Right renal pelvis (tissue), 4 donors: ENCODE data around the gene GLDN. TPM values are rescaled to one million over a fixed set of nuclear protein-coding genes. Genes with fewer than 3 reads are reported as not detected.
"Not testable (repeated sequence)": the region's sequence is repeated elsewhere in the genome, so short reads cannot be mapped to it uniquely, and the experiment has no call there.

Source experiments
- DNase-seq, 4 donors: peaks; one replicate each; pipeline ENCODE4 v3.0.0-alpha.2; 2013; ENCODE audit warnings: low read depth in 4 of 4, low spot score in 3 of 4, missing footprints in 1 of 4
- polyA plus RNA-seq, 4 donors: library from polyadenylated mRNA; unstranded; fragments of 120-200 nt; gene quantifications; one replicate each; pipeline ENCODE4 v1.2.1, GENCODE V29; 2013; ENCODE audit not compliant: insufficient read length in 4 of 4

Gene GLDN
- polyA plus RNA-seq, 4 donors, result 0.12 to 0.91 (median 0.27) TPM

- no peak for DNase-seq
Observed at GRCh38 chr15:51425517-51426040, 84.1 kb downstream of the GLDN start.

DNA sequence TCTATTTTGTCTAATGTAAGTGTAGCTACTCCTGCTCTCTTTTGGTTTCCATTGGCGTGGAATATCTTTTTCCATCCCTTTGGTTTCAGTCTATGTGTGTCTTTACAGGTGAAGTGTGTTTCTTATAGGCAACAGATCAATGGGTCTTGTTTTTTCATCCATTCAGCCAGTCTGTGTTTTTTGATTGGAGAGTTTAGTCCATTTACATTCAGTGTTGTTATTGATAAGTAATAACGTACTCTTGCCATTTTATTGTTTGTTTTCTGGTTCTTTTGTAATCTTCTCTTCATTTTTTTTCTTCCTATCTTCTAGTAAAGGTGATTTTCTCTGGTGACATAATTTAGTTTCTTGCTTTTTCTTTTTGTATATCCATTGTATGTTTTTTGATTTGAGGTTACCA, 97.1 kb downstream of the GLDN start:
- DNase-seq, result no peak

GRCh38 chr15:51443282-51443914, 101.9 kb downstream of the GLDN start:
- no peak for DNase-seq

DNA sequence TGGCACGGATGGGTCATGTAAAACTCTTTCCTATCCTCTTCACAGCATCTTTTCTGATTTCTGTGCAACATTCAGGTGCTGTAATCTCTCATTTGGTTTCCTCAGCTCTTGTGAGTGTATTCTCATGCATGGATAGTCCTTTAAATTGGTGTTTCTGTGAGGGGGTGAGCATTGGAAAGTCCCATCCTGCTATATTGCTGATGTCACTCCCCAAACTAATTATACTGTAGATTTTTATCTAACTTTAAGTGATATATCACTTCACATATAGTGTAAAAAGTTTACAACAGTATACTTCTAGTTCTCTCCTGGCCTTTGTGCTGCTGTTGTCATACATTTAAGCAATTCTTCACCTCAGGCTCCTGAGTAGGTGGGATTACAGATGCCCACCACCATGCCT, 102.7 kb downstream of the GLDN start:
- DNase-seq, result no peak

- DNase-seq, result no peak
Observed at GRCh38 chr15:51444807-51445206, 103.4 kb downstream of the GLDN start.

DNA sequence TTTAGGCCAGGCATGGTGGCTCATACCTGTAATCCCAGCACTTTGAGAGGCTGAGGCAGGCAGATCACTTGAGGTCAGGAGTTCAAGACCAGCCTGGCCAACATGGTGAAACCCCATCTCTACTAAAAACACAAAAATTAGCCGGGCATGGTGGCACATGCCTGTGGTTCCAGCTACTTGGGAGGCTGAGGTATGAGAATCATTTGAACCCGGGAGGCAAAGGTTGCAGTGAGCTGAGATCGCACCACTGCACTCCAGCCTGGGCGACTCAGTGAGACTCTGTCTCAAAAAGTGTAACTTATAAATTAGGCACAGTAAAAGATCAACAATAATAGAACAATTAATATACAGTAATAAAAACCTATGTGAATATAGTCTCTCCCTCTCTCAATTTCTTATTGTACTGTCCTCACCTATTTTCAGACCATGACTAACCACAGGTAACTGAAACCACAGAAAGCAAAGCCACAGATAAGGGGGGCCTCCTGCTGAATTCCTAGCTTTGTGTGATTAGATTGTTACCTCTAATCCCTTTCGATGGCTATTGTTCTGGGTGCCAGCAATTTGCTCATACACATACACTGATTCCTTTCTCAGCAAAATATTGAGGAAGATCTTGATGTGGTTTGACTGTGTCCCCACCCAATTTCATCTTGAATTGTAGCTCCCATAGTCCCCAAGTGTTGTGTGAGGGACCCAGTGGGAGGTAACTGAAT, 104.7 kb downstream of the GLDN start:
- DNase-seq, result not testable (repeated sequence)

DNA sequence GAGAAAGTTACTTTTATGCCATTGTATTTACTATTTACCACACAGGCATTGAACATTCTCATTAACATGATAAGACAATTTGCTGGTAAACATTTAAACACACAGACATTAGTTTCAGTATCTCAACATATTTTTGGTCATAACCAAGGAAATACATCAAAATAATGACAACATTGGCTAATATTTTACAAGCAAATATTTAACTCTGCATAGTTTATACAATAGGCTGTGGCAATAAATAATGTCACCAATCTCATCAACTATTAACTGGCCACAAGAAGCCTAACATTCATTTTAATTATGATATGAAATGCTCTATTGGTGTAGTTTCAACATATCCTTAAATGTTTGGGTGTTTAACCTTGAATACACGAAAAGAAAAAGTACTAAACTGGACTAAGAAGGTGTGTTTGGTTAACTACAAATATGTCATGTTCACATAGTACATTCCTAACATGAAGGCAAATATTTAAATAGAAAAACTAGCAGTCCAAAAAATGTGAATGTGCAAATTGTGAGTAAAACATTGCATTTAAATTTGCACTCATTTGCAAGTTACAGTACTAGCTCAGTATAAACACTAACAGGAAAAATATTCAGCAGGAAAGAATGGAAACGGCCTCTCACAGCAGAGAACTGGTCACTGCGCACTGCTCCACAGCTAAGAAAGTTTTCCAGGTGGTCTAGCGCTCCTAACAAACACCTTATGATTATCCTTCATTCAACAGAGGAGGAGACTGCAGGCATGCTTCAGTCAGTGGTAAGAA, 106.6 kb downstream of the GLDN start:
- DNase-seq, result no peak

- no peak for DNase-seq
Observed at GRCh38 chr15:51448622-51449399, 107.4 kb downstream of the GLDN start.

DNA sequence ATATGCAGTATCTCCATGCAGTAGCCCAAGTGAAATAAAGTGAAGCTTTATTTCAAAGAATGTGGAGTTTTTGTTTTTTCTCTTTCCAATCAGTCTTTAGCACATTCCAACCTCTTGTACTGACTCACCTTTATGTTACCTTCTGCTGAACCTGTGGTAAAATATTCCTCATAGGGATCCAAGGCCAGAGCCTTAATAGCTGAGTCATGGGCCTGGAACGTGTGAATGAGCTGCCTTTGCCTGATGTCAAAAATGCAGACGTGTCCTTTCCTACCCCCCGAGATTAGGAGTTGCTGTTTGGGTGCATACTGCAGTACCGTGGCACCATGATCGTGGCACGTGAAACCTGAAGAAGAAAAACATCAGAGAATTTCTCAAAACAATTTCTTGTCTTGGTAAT, 108.5 kb downstream of the GLDN start:
- no peak for DNase-seq

Other genes with a start within 250 kb of the GLDN start
- gene TNFAIP8L3, start 246.7 kb upstream of the GLDN start, polyA plus RNA-seq, result 1 to 10 TPM; 1.6 to 2.4 (median 2.2) TPM
- gene CYP19A1, start 3.1 kb upstream of the GLDN start, polyA plus RNA-seq, result under 1 TPM in 2 of 4 donors, not detected in 2; 0.04 to 0.94 TPM